ENCODE results near the gene PIK3C3. TPM values are rescaled to one million over a fixed set of nuclear protein-coding genes. Genes with fewer than 3 reads are reported as not detected.

The PIK3C3 gene
- total and polyA plus RNA-seq, 7 donors = 22.7 to 54.8 (median 42.0) TPM

DNA sequence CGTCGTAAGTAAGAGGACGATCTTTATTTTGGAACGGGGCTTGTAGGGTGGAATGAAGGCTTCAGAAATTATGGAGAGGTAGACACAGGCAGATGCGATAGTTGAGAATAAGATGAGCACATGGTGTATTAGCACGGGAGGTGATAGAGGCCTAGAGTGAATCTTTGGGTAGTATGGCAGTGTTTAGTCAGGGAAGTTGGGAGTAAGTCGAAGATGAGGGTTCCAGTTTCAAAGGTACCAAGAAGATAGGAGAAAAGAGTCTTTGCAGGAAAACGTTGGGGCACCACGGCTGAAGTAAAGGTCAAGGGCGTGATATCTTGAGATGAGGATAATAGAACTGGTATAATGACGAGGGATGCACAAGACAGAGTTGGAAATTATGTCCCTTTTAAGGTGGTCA, 654 bp downstream of the PIK3C3 start:
- Histone ChIP-seq H3K27ac (peak overlapping the region; percentile 70 to 82 (median 76)), H3K4me1 (peaks cover 0 to 21% (median 17%) of the 10 kb centered on the region in 4 donors), H3K9me3 (no peaks in the 10 kb centered on the region), H3K36me3 (peaks cover 0 to 30% (median 3%) of the 10 kb centered on the region in 4 donors), H3K27me3 (no peaks in the 10 kb centered on the region), H3K4me3 (peak overlapping the region; percentile 60 to 91 (median 72))
- intact Hi-C loops (cut with DNase I) = no loop called here
- DNase-seq = no peak
- TF ChIP-seq, protein P1, sequence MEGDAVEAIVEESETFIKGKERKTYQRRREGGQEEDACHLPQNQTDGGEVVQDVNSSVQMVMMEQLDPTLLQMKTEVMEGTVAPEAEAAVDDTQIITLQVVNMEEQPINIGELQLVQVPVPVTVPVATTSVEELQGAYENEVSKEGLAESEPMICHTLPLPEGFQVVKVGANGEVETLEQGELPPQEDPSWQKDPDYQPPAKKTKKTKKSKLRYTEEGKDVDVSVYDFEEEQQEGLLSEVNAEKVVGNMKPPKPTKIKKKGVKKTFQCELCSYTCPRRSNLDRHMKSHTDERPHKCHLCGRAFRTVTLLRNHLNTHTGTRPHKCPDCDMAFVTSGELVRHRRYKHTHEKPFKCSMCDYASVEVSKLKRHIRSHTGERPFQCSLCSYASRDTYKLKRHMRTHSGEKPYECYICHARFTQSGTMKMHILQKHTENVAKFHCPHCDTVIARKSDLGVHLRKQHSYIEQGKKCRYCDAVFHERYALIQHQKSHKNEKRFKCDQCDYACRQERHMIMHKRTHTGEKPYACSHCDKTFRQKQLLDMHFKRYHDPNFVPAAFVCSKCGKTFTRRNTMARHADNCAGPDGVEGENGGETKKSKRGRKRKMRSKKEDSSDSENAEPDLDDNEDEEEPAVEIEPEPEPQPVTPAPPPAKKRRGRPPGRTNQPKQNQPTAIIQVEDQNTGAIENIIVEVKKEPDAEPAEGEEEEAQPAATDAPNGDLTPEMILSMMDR (IDR thresholded peaks at IDR 0.05) = no peak
- TF ChIP-seq EP300 (IDR thresholded peaks at IDR 0.05) (no peak), POLR2A (IDR thresholded peaks at IDR 0.05) (no peak), POLR2AphosphoS5 (IDR thresholded peaks at IDR 0.05) (no peak)
- WGBS, 2 donors = 2 to 10% methylated on average over 11 of the region's 11 CpGs

GRCh38 chr18:41959045-41959444, 4.0 kb downstream of the PIK3C3 start:
- TF ChIP-seq POLR2A (IDR thresholded peaks at IDR 0.05) (no peak), POLR2AphosphoS5 (IDR thresholded peaks at IDR 0.05) (no peak), EP300 (IDR thresholded peaks at IDR 0.05) (no peak)
- TF ChIP-seq, protein P1 (IDR thresholded peaks at IDR 0.05) = no peak

GRCh38 chr18:41965634-41966255, 10.7 kb downstream of the PIK3C3 start:
- TF ChIP-seq, protein P1 (IDR thresholded peaks at IDR 0.05) = no peak
- no peak for TF ChIP-seq POLR2AphosphoS5 (IDR thresholded peaks at IDR 0.05)
- no peak for TF ChIP-seq EP300 (IDR thresholded peaks at IDR 0.05)
- no peak for TF ChIP-seq POLR2A (IDR thresholded peaks at IDR 0.05)
- Histone ChIP-seq H3K4me3 (no peak overlapping the region), H3K27me3 (no peaks in the 10 kb centered on the region), H3K4me1 (peaks cover 0 to 40% (median 28%) of the 10 kb centered on the region in 4 donors), H3K27ac (no peak overlapping the region), H3K36me3 (peaks cover 0 to 33% (median 4%) of the 10 kb centered on the region in 4 donors), H3K9me3 (no peaks in the 10 kb centered on the region)
- no peak for DNase-seq
- WGBS, 2 donors = 95 to 96% methylated on average over 7 of the region's 7 CpGs
- intact Hi-C loops (cut with DNase I) = no loop called here

More at GRCh38 chr18:41959045-41959444, 4.0 kb downstream of the PIK3C3 start:
- peaks cover 0 to 53% (median 4%) of the 10 kb centered on the region in 4 donors for H3K36me3 ChIP-seq
- no peak overlapping the region for H3K4me3 ChIP-seq
- peaks cover 0 to 32% (median 20%) of the 10 kb centered on the region in 4 donors for H3K4me1 ChIP-seq
- DNase-seq = no peak
- H3K27ac ChIP-seq = no peak overlapping the region
- no peaks in the 10 kb centered on the region for H3K27me3 ChIP-seq
- H3K9me3 ChIP-seq = no peaks in the 10 kb centered on the region
- WGBS, 2 donors = 89 to 95% methylated on average over 1 of the region's 1 CpG
- intact Hi-C loops (cut with DNase I) = no loop called here

- DNase-seq = no peak
These were observed 11.9 kb downstream of the PIK3C3 start for GRCh38 chr18:41966943-41967342.

DNA sequence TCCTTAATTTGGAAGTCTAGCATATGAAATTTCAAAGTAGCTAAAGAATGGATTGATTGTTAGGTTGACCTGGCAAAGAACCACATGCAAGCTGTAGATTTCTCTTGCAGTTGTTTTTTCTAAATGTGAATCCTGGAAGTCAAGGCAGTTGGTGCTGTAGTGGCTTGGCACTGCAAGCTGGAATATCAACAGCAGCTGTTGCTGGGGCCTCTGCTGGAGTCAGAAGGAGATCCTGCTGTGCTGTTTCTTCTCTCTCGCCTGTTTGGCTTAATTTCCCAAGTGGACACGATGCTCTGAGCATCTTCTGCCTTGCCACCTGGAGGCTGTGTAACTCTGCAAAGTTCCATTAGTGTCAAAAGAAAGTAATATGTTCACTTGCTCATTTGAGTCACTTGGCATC, 12.6 kb downstream of the PIK3C3 start:
- DNase-seq = no peak
- intact Hi-C loops (cut with DNase I) = no loop called here
- Histone ChIP-seq H3K9me3 (no peaks in the 10 kb centered on the region), H3K4me3 (no peak overlapping the region), H3K27me3 (no peaks in the 10 kb centered on the region), H3K27ac (peak overlapping the region in 1 of 4 donors; percentile 1), H3K36me3 (peaks cover 0 to 30% (median 5%) of the 10 kb centered on the region in 4 donors), H3K4me1 (peaks cover 0 to 38% (median 25%) of the 10 kb centered on the region in 4 donors)
- TF ChIP-seq POLR2AphosphoS5 (IDR thresholded peaks at IDR 0.05) = no peak
- TF ChIP-seq, protein P1 (IDR thresholded peaks at IDR 0.05) = no peak
- TF ChIP-seq POLR2A (IDR thresholded peaks at IDR 0.05) = no peak
- TF ChIP-seq EP300 (IDR thresholded peaks at IDR 0.05) = no peak
- WGBS, 2 donors = 83 to 85% methylated on average over 2 of the region's 2 CpGs

More at GRCh38 chr18:41966943-41967342, 11.9 kb downstream of the PIK3C3 start:
- Histone ChIP-seq H3K4me3 (no peak overlapping the region), H3K27me3 (no peaks in the 10 kb centered on the region), H3K36me3 (peaks cover 0 to 36% (median 5%) of the 10 kb centered on the region in 4 donors), H3K27ac (peak overlapping the region in 2 of 4 donors; percentile 1 to 13), H3K4me1 (peaks cover 0 to 31% (median 25%) of the 10 kb centered on the region in 4 donors), H3K9me3 (no peaks in the 10 kb centered on the region)
- TF ChIP-seq EP300 (IDR thresholded peaks at IDR 0.05) (no peak), POLR2A (IDR thresholded peaks at IDR 0.05) (no peak), POLR2AphosphoS5 (IDR thresholded peaks at IDR 0.05) (no peak)
- intact Hi-C loops (cut with DNase I) = no loop called here
- 97% methylated on average over 4 of the region's 4 CpGs for WGBS, 2 donors

Data from sigmoid colon (tissue), 7 donors.